ENCODE measurements around the gene CFAP99. TPM values are rescaled to one million over a fixed set of nuclear protein-coding genes. Genes with fewer than 3 reads are reported as not detected.
"Not testable (repeated sequence)": the region's sequence is repeated elsewhere in the genome, so short reads cannot be mapped to it uniquely, and the experiment has no call there.

CFAP99 gene
- total and polyA plus RNA-seq, 8 donors: 0.28 to 1.6 (median 0.70) TPM

DNA sequence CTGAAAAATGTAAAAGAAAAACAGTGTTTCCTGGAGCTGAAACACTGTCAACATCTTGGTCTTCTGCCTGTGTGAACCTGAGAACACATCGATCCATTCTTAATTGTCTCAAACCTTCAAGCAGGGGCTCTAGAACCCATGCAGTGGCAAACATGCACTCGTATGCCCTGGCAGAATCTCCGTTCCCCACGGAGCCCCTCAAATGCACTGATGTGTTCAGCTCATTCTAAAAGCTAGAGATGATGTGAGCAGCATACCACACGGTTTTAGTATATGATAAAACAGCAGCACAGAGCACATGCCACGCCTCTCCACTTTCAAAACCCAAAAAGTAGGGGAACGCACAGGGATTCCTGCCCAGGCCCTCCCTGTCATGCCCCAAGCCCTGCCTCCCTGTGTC is 45.2 kb upstream of the CFAP99 start:
- no peak for FAIRE-seq
- H3K4me1 ChIP-seq: no peaks in the 10 kb centered on the region
- TF ChIP-seq CTCF (IDR thresholded peaks at IDR 0.05): no peak
- no peak overlapping the region for H3K4me3 ChIP-seq
- no peaks in the 10 kb centered on the region for H3K9me3 ChIP-seq
- ATAC-seq: no peak
- H3K36me3 ChIP-seq: no peaks in the 10 kb centered on the region
- intact Hi-C loops (cut with DNase I): no loop called here
- H3K27me3 ChIP-seq: no peaks in the 10 kb centered on the region
- DNase-seq: no peak
- H3K27ac ChIP-seq: no peak overlapping the region
- 90 to 92% methylated on average over 7 of the region's 7 CpGs for WGBS, 2 donors

DNA sequence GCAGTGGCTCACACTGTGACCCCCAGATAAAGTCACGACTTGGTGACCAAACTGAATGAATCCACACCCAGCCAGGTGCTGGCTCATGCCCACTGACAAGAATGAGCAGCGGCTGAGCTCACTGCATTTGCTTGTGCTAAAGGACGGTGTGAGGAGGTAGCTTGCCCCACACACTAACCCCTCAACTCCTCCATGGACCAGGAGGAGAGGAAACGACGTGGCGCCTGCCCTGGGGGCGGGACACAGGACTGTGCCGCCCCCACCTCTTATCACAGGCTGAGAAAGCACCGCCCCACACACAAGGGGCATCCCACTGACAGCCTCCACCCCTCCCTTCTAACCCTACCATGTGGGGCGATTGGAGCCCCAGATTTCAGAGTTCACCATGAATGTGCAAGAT is 43.3 kb upstream of the CFAP99 start:
- Histone ChIP-seq H3K9me3 (no peaks in the 10 kb centered on the region), H3K27me3 (no peaks in the 10 kb centered on the region), H3K36me3 (no peaks in the 10 kb centered on the region), H3K27ac (no peak overlapping the region), H3K4me1 (no peaks in the 10 kb centered on the region), H3K4me3 (no peak overlapping the region)
- intact Hi-C loops (cut with DNase I): no loop called here
- no peak for FAIRE-seq
- TF ChIP-seq CTCF (IDR thresholded peaks at IDR 0.05): no peak
- ATAC-seq: no peak
- WGBS, 2 donors: 85% methylated on average over 10 of the region's 10 CpGs
- DNase-seq: no peak

DNA sequence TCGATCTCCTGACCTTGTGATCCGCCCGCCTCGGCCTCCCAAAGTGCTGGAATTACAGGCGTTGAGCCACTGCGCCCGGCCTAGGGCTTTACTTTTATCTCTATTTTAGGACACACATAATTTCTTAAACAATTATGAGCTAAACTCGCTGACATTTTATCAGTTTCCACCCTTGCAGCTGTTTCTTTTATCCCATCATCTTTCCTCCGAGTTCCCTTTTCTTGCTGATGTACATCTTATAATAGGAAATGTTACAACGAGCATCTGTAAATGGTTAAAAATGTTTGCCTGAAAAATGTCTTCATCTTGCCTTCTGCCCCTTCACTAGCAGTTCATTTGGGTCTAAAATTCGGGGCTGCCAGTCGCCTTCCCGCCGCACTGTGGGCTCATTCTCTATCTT is 41.5 kb upstream of the CFAP99 start:
- Histone ChIP-seq H3K36me3 (no peaks in the 10 kb centered on the region), H3K27ac (no peak overlapping the region), H3K27me3 (no peaks in the 10 kb centered on the region), H3K4me3 (no peak overlapping the region), H3K9me3 (no peaks in the 10 kb centered on the region), H3K4me1 (no peaks in the 10 kb centered on the region)
- WGBS, 2 donors: 87 to 88% methylated on average over 14 of the region's 14 CpGs
- no peak for TF ChIP-seq CTCF (IDR thresholded peaks at IDR 0.05)
- FAIRE-seq (no peak), ATAC-seq (no peak), DNase-seq (no peak)
- intact Hi-C loops (cut with DNase I): no loop called here

GRCh38 chr4:2378401-2378800 is 40.4 kb upstream of the CFAP99 start:
- intact Hi-C loops (cut with DNase I): no loop called here
- no peak for FAIRE-seq
- TF ChIP-seq CTCF (IDR thresholded peaks at IDR 0.05): no peak

DNA sequence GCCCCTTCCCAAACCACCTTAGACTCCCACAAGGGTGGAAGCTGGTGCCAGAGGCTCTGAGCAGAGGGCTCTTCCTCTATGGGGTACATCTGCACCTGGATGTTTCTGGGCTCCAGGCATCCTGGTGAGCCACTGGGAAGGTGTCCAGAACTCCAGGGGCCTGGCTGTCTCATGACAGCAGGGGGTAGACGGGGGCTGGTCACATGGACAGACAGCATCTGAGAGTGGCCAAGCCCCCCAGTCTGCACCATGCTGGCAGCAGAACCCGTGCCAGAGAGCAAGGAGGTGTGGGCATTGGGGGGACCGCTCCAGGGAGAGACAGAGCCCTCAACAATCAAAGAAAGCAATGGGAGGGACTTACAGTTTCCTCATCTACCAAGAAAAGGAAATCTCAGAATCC is 39.9 kb upstream of the CFAP99 start:
- no peak for ATAC-seq
- intact Hi-C loops (cut with DNase I): no loop called here

More at GRCh38 chr4:2378401-2378800, 40.4 kb upstream of the CFAP99 start:
- no peaks in the 10 kb centered on the region for H3K4me1 ChIP-seq
- no peaks in the 10 kb centered on the region for H3K9me3 ChIP-seq
- no peak overlapping the region for H3K4me3 ChIP-seq
- no peak overlapping the region for H3K27ac ChIP-seq
- DNase-seq (no peak), ATAC-seq (no peak)
- 68 to 73% methylated on average over 5 of the region's 5 CpGs for WGBS, 2 donors
- H3K36me3 ChIP-seq: no peaks in the 10 kb centered on the region
- H3K27me3 ChIP-seq: no peaks in the 10 kb centered on the region

DNA sequence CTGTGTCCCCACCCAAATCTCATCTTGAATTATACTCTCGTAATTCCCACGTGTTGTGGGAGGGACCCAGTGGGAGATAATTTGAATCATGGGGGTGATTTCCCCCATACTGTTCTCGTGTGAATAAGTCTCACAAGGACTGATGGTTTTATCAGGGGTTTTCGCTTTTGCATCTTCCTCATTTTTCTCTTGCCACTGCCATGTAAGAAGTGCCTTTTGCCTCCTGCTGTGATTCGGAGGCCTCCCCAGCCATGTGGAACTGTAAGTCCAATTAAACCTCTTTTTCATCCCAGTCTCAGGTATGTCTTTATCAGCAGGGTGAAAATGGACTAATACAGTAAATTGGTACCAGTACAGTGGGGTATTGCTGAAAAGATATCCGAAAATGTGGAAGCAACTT is 38.2 kb upstream of the CFAP99 start:
- H3K27ac ChIP-seq; H3K4me3 ChIP-seq; H3K27me3 ChIP-seq; ATAC-seq; DNase-seq; FAIRE-seq; H3K36me3 ChIP-seq; intact Hi-C loops (cut with DNase I); H3K4me1 ChIP-seq; H3K9me3 ChIP-seq: not testable (repeated sequence)
- 80 to 84% methylated on average over 6 of the region's 6 CpGs for WGBS, 2 donors

More for the DNA sequence above, 39.9 kb upstream of the CFAP99 start:
- no peak for TF ChIP-seq CTCF (IDR thresholded peaks at IDR 0.05)
- DNase-seq (no peak), FAIRE-seq (no peak)
- Histone ChIP-seq H3K27ac (no peak overlapping the region), H3K36me3 (no peaks in the 10 kb centered on the region), H3K4me3 (no peak overlapping the region), H3K9me3 (no peaks in the 10 kb centered on the region), H3K27me3 (no peaks in the 10 kb centered on the region), H3K4me1 (no peaks in the 10 kb centered on the region)
- WGBS, 2 donors: 64 to 87% methylated on average over 3 of the region's 3 CpGs

- FAIRE-seq; H3K4me1 ChIP-seq; DNase-seq; intact Hi-C loops (cut with DNase I); H3K27me3 ChIP-seq; H3K4me3 ChIP-seq; ATAC-seq; H3K36me3 ChIP-seq; H3K9me3 ChIP-seq; H3K27ac ChIP-seq: not testable (repeated sequence)
- 87 to 89% methylated on average over 7 of the region's 7 CpGs for WGBS, 2 donors
These were observed 36.0 kb upstream of the CFAP99 start for GRCh38 chr4:2382769-2383202.

GRCh38 chr4:2383220-2383631 is 35.5 kb upstream of the CFAP99 start:
- intact Hi-C loops (cut with DNase I): not testable (repeated sequence)

More at GRCh38 chr4:2383220-2383631, 35.5 kb upstream of the CFAP99 start:
- H3K9me3 ChIP-seq, H3K4me1 ChIP-seq, ATAC-seq, DNase-seq, FAIRE-seq, H3K27me3 ChIP-seq, H3K27ac ChIP-seq, H3K4me3 ChIP-seq, H3K36me3 ChIP-seq: not testable (repeated sequence)
- 84 to 88% methylated on average over 8 of the region's 8 CpGs for WGBS, 2 donors

Data from pancreas (tissue), 10 donors.